ENCODE measurements around the gene SLC8A2.

The SLC8A2 gene

DNA sequence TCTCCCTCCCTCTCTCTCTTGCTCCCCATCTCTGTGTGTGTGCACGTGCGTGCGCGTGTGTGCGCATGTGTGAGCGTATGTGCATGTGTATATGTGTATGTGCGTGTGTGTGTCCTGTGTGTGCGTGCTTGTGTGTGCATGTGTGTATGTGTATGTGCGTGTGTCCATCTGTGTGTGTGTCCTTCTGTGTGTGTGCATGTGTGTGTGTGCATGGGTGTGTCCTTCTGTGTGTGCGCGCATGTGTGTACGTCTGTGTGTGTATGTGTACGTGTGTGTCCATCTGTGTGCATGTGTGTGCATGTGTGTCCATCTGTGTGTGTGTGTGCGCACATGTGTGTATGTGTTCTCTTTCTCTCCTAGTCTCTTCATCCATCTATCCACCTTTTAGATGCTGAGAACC lies 12.2 kb downstream of the SLC8A2 start:
- no peak for DNase-seq (ENCODE audit: low read depth)

- no peak for DNase-seq (ENCODE audit: low read depth)
Observed at GRCh38 chr19:47458672-47459071, 13.0 kb downstream of the SLC8A2 start.

DNA sequence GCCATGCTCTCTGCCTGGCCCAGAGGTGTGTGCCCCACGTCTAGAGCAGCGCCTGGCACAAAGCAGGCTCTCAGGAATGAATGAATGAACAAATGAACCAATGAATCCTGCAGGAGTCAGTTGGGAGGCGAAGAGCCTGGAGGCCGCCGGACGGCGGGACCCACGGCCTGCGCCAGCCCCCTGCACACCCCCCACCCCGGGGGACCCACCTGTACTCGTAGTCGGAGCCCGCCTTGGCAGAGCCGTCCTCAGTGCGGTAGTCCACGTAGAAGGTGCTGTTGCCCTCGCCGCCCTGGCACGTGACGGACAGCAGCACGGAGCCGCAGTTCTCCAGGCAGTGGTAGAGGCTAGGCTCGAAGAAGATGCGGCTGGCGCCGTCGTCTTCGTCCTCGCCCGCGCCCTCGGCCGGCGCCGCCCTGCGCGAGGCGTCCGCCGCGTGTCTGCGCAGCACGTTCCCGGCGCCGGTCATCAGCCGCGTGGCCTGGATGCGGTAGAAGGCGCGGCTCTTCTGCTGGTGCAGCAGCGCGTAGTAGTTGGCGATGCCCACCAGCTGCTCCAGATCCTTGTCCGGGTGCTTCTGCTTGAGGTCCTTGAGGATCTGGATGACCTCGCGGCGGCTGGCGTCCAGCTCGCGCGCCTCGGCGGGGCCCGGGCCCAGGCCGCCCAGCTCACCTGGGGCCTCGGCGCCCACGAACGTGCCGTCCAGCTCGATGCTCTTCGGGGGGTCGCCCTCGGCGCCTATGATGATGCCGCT lies 14.8 kb downstream of the SLC8A2 start:
- no peak for DNase-seq (ENCODE audit: low read depth)

DNA sequence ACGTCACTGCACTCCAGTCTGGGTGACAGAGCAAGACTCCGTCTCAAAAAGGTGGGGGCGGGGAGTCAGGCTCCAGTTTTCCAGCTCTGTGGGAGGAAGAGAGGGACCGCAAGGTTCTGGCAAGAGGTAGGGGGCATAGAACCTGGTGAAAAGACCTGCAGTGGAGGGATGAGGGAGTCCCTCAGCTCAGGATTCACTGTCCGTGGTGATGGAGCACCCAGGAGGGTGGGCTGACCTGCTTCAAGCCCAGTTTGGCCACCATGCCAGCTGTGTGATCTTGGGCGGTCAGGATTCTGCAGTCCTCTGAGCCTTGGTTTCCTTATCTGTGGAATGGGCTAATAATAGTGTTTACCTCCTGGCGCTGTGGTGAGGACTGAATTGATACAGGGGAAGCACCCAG lies 21.2 kb downstream of the SLC8A2 start:
- DNase-seq (ENCODE audit: low read depth) = no peak

GRCh38 chr19:47448360-47448727 lies 23.3 kb downstream of the SLC8A2 start:
- no peak for DNase-seq (ENCODE audit: low read depth)

DNA sequence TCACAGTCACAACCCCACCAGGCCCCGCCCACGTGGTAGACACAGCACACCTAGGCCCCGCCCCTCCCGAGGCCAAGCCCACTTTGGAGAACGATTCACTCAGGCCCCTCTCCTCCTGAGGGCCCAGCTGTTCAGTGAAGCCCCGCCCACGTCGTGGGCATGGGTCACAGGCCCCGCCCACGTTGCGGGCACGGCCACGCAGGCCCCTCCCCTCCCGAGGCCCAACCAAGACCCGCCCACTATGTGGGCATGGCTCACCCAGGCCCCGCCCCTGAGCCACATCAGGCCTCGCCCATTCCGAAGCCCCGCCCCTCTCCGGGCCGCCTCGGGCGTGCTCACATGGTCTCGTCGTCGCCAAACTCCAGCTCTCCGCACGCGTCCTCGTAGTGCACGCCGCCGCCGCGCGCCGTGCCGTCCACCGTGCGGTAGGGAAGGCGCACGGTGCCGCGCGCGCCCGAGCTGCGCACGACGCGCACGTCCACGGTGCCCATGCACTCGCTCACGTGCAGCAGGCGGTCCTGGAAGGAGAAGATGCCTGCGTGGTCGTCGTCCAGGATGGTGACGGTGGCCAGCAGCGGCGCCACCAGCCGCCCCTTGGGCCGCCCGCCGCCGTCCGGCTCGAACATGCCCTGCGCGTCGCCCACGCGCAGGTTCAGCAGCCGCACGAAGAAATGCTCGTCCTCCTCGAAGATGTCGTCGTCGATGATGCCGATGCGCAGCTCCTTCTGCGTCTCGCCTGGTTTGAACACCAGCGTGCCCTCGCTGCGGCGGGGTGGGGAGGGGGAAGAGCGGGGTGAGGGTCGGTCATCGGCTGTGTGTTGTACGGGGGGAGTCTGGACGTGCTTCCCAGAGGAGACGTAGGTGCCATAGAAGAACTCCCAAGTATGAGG lies 24.0 kb downstream of the SLC8A2 start:
- no peak for DNase-seq (ENCODE audit: low read depth)

DNA sequence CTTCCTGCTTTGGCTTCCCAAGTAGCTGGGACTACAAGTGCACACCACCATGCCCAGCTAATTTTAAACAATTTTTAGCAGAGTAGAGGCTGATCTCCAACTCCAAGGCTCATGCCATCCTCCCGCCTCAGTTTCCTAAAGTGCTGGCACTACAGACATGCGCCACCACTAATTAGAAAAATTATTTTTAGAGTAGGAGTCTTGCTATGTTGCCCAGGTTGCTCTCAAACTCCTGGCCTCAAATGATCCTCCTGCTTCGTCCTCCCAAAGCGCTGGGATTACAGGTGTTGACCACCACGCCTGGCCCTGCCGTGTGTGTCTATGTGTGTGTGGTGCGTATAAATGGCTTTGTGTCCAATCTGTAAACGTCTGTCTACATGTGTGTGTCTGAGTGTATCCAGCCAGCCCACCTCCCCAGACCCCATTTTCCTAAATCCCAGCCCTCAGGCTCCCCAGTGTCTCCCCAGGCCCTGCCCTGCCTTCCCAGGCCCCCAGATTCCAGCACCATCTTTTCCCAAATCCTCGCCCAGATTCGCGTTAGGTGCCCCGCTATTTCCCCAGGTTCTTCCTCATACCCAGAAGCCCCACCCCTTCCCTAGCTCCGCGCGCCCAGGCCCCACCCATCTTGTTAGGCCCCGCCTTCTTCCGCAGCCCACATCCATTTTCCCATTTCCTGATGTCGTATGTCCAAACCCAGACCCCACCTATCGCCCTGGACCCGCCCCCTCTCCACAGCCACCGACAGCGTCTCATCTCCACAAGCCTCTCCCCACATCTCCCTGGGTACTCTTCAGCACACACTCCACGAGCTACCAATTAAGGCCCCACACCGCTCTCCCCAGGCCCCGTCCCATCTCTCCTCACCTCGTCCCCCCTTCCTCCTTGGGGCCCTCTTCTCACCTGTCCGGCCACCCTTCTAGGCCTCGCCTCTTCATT lies 24.9 kb downstream of the SLC8A2 start:
- DNase-seq (ENCODE audit: low read depth) = no peak

- DNase-seq (ENCODE audit: low read depth) = no peak
Observed at GRCh38 chr19:47445937-47446402, 25.7 kb downstream of the SLC8A2 start.

GRCh38 chr19:47445527-47445926 lies 26.2 kb downstream of the SLC8A2 start:
- no peak for DNase-seq (ENCODE audit: low read depth)

DNA sequence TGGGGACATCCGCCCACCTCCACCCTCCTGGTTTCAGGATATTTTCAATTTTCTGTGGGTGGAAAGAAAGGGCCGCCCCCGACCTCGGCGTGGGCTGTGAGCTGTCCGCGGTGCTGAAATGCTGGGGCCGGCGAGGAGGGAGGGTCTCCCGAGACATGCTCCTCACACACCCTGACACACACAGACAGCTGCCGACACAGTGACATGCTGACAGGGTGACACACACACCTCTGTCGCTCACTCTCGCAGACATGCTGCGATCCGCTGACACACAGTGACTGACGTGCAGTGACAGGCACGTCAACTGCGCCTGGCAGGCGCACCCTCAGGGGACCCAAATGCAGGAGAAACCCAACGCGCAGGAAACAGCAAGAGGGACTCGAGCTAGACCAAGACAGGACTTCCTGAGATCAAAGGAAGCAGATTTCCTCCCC lies 27.3 kb downstream of the SLC8A2 start:
- no peak for DNase-seq (ENCODE audit: low read depth)

DNA sequence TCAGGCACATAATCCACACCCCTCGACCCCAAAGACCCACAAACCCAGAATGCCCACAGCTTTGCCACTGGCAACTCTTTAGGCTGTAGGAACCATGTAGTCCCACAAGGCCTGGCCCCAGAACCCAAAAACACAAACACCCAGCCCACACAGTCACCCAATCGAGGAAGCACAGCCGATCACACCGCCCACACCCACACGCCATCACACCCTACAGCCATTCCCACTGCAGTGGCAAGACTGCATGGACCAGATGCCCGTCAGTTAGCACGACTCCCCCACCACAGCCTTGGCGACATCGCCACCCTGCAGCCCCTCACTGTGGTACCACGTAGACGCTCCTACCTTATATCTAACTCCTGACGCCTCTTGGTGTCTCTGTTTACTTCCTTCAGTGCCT lies 28.4 kb downstream of the SLC8A2 start:
- no peak for DNase-seq (ENCODE audit: low read depth)

DNA sequence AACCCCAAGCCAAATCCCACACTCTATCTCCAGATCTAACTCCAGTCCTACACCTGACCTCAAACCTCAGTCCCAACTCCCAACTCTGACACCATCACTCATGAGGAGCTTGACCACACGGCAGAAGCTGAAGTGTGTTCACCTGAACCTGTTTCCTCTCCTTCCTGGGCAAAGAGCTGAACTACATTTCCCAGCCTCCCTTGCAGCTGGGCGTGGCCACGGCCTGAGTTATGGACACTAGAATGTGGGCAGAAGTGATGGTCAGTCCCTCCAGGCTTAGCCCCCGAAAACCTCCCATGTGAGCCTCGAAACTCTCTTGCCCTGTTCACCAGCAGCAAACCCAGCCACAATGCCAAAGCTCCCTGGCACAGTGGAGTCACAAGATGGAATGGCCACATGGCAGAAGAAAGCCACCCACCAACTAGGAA lies 32.9 kb downstream of the SLC8A2 start:
- DNase-seq (ENCODE audit: low read depth) = no peak

DNA sequence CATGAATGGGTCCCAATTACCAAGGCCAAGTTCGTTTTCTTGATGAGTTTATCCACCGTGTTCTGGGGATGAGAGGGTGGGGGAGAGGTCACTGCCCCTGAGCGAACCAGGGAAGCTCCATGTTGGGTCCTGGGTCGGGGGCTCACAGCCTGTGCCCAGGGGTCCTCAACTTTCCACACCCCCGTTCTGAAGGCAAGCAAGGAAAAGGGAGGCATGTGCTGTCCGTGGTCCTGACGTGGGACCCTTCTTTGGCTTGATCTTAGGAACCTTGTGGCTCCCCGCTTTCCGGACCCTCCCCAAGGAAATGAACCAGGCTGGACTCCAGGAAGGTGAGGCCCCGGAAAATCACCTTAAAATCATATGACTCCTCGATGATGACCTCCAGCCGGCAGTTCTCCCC lies 34.2 kb downstream of the SLC8A2 start:
- DNase-seq (ENCODE audit: low read depth) = no peak

- DNase-seq (ENCODE audit: low read depth) = no peak
Observed at GRCh38 chr19:47436712-47437401, 34.8 kb downstream of the SLC8A2 start.

GRCh38 chr19:47435883-47436417 lies 35.7 kb downstream of the SLC8A2 start:
- no peak for DNase-seq (ENCODE audit: low read depth)

GRCh38 chr19:47435196-47435595 lies 36.5 kb downstream of the SLC8A2 start:
- DNase-seq (ENCODE audit: low read depth) = no peak

DNA sequence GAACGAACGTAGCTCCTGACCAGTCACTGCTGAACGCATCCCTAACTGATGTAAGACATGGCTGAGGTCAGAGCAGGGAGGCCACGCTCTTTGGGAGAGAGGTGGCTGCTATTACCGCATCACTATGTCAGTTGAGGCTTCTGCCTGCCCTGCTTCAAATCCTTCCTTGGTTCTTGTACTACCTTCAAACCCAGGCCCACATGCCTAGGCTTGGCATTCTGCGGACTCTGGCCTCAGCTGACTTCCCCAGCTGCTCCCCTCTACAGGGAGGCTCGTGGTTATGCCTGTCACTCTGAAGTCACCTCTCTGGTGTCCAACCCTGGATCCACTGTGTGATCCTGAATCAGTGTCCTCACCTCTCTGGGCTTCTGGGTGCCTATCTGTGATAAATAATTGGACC lies 37.6 kb downstream of the SLC8A2 start:
- DNase-seq (ENCODE audit: low read depth) = no peak

- DNase-seq (ENCODE audit: low read depth) = no peak
Observed at GRCh38 chr19:47433121-47433520, 38.6 kb downstream of the SLC8A2 start.

GRCh38 chr19:47432499-47432898 lies 39.2 kb downstream of the SLC8A2 start:
- no peak for DNase-seq (ENCODE audit: low read depth)

GRCh38 chr19:47432091-47432490 lies 39.6 kb downstream of the SLC8A2 start:
- no peak for DNase-seq (ENCODE audit: low read depth)
